Kidney glomerular epithelial cell (primary cell): Measurements from ENCODE around the gene TEX10.

ENCODE experiments used
- DNase-seq: peaks from one replicate; lab custom pipeline; 2025; lab: John Stamatoyannopoulos, UW

TEX10 gene

GRCh38 chr9:100284247-100284646 lies 68.5 kb downstream of the TEX10 start:
- no peak for DNase-seq

- no peak for DNase-seq
Observed at GRCh38 chr9:100282388-100282719, 70.4 kb downstream of the TEX10 start.

GRCh38 chr9:100281676-100282387 lies 70.9 kb downstream of the TEX10 start:
- no peak for DNase-seq

GRCh38 chr9:100281066-100281465 lies 71.7 kb downstream of the TEX10 start:
- DNase-seq: no peak

- DNase-seq: peak; percentile 58
Observed at GRCh38 chr9:100277166-100277979, 75.4 kb downstream of the TEX10 start.

- DNase-seq: no peak
Observed at GRCh38 chr9:100269656-100270055, 83.1 kb downstream of the TEX10 start.

GRCh38 chr9:100268271-100268670 lies 84.5 kb downstream of the TEX10 start:
- DNase-seq: no peak

GRCh38 chr9:100267211-100267610 lies 85.5 kb downstream of the TEX10 start:
- DNase-seq: no peak
